MM.1S (cell line): ENCODE results near the gene EVX1.

Source experiments
- CTCF ChIP-seq: fragments of 300-600 bp; sonication (generic); IDR thresholded peaks from 2 replicates; pipeline ENCODE4 v1.5.1; 2016; ENCODE audit warnings: antibody characterized with exemption, low read length, mixed read lengths
- EZH2phosphoT487 ChIP-seq: fragments of 300-600 bp; sonication (generic); IDR thresholded peaks from 2 replicates; pipeline ENCODE4 v1.6.1; 2018; ENCODE audit warnings: antibody characterized with exemption, low read length

- TF ChIP-seq CTCF (no peak), EZH2phosphoT487 (no peak)
These were observed 3.4 kb downstream of the EVX1 start for GRCh38 chr7:27245798-27246691.
